Uterus (tissue), 2 donors: ENCODE measurements around the gene TMX4.

Experiments used
- CTCF ChIP-seq, 4 experiments: fragments of 200-600 bp in 2 of 4; fragments of 450-650 bp in 2 of 4; sonication (generic) in 2 of 4; IDR thresholded peaks; one replicate each; pipeline ENCODE4 v1.5.1; 2016 to 2019; ENCODE audit warnings: antibody characterized with exemption in 4 of 4, mild to moderate bottlenecking in 2 of 4, moderate library complexity in 1 of 4
- POLR2A ChIP-seq, 2 donors: fragments of 450-650 bp; IDR thresholded peaks; one replicate each; pipeline ENCODE4 v1.6.1; 2016; ENCODE audit warnings: antibody characterized with exemption in 2 of 2, mild to moderate bottlenecking in 1 of 2, moderate library complexity in 1 of 2

- TF ChIP-seq CTCF (IDR thresholded peaks at IDR 0.05) (no peak), POLR2A (IDR thresholded peaks at IDR 0.05) (no peak)
Observed at GRCh38 chr20:8020314-8021079, 936 bp upstream of the TMX4 start.
